H1 (cell line): ENCODE measurements around the gene RPGR. TPM values are rescaled to one million over a fixed set of nuclear protein-coding genes. Genes with fewer than 3 reads are reported as not detected.

Experiments used
- RXRA ChIP-seq: IDR thresholded peaks from 2 replicates; pipeline ENCODE4 v1.6.1; 2011; ENCODE audit warnings: low read depth, mild to moderate bottlenecking, low read length, moderate library complexity; ENCODE audit not compliant: insufficient read depth
- SIX5 ChIP-seq: IDR thresholded peaks from 2 replicates; pipeline ENCODE4 v1.6.1; 2011; ENCODE audit warnings: mild to moderate bottlenecking, low read depth, low read length
- TAF7 ChIP-seq: optimal IDR thresholded peaks from 2 replicates; pipeline ENCODE3; 2011; ENCODE audit warnings: low read depth, mild to moderate bottlenecking, inconsistent platforms, low read length, moderate library complexity, borderline replicate concordance
- polyA plus RNA-seq, 7 experiments: library from polyadenylated mRNA; depleted of rRNA in 3 of 7; stranded (reverse) in 5 of 7; unstranded in 2 of 7; fragments of >200 nt in 5 of 7; fragments of 200-250 nt in 2 of 7; gene quantifications; 1 replicate in 5 of 7; 2 replicates in 1 of 7; 4 replicates in 1 of 7; pipeline versions ENCODE4 v1.2.1 to v1.2.3, GENCODE V29; 2011 to 2013; ENCODE audit warnings: missing spikeins in 2 of 7, mixed read lengths in 2 of 7
- total RNA-seq: library from RNA; stranded (reverse); fragmentation: NEBNext Ultra II Directional; extraction: Animal tissue kit (Norgen Biotek cat#: 25700); gene quantifications from 2 replicates; pipeline ENCODE4 v1.2.1, GENCODE V29; 2021
- TF ChIP-seq, protein P1 (sequence below): IDR thresholded peaks from 2 replicates; pipeline ENCODE4 v1.6.1; 2012; ENCODE audit warnings: low read length, inconsistent platforms

Gene RPGR
- total and polyA plus RNA-seq, 2 of the 8 experiments (the other 6 are each of a cell fraction or from before 2014, with no cell fraction given): 1.6 to 10.0 TPM

DNA sequence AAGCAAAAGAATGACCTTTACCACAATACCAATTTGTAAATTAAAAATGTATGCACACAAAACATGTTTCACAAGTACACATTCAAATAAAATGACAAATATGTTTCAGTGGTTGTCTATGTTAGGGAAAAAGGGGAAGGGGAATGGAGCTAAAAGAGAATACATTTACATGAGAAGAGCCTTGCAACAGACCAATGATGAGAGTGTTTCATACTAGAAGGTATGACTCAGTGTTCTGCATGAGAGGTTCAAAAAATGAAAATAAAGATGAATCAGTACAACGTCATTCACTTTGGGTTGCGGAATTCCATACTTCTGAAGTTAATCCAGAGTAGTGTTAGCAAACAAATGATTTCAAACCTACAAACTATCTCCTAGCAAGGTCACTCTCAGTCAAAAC, 51.7 kb downstream of the RPGR start (continued):
- TF ChIP-seq SIX5 (no peak), TAF7 (no peak), RXRA (no peak)
- TF ChIP-seq, protein P1, sequence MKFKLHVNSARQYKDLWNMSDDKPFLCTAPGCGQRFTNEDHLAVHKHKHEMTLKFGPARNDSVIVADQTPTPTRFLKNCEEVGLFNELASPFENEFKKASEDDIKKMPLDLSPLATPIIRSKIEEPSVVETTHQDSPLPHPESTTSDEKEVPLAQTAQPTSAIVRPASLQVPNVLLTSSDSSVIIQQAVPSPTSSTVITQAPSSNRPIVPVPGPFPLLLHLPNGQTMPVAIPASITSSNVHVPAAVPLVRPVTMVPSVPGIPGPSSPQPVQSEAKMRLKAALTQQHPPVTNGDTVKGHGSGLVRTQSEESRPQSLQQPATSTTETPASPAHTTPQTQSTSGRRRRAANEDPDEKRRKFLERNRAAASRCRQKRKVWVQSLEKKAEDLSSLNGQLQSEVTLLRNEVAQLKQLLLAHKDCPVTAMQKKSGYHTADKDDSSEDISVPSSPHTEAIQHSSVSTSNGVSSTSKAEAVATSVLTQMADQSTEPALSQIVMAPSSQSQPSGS: no peak
- TF ChIP-seq, all 59 proteins: peak for 0
